ENCODE data around the gene DCAKD.

DCAKD gene

GRCh38 chr17:44997733-44998520 lies 53.5 kb downstream of the DCAKD start:
- DNase-seq (ENCODE audit: extremely low spot score), result no peak
- ChIA-PET POLR2A (no interaction called here), CTCF (no interaction called here)
- peak; percentile 44; the same call in 1 of the 2 replicates for TF ChIP-seq PKNOX1 (IDR thresholded peaks at IDR 0.05)
- TF ChIP-seq FOXK2 (IDR thresholded peaks at IDR 0.05), result no peak
- no peak for TF ChIP-seq ARNT (IDR thresholded peaks at IDR 0.05)

- TF ChIP-seq FOXA1 (IDR thresholded peaks at IDR 0.05) (no peak), BHLHE40 (IDR thresholded peaks at IDR 0.05; ENCODE audit: borderline replicate concordance) (no peak), SP1 (IDR thresholded peaks at IDR 0.05) (no peak), HDGF (IDR thresholded peaks at IDR 0.05; ENCODE audit: borderline replicate concordance) (no peak), CTBP1 (IDR thresholded peaks at IDR 0.05; ENCODE audit: borderline replicate concordance) (no peak)
- ChIA-PET POLR2A (interaction anchor here (0.6 kb wide), 1 partner anchor 16 kb away, joined by 3 read pairs; no protein-coding TSS in a partner anchor), CTCF (no interaction called here)
- DNase-seq (ENCODE audit: extremely low spot score), result no peak
Measured at GRCh38 chr17:44996304-44996703, 55.1 kb downstream of the DCAKD start.

- ChIA-PET CTCF (no interaction called here), POLR2A (no interaction called here)
- no peak for TF ChIP-seq FOXM1 (IDR thresholded peaks at IDR 0.05; ENCODE audit: borderline replicate concordance)
- TF ChIP-seq BHLHE40 (IDR thresholded peaks at IDR 0.05; ENCODE audit: borderline replicate concordance), result no peak
- TF ChIP-seq FOXA1 (IDR thresholded peaks at IDR 0.05), result no peak
- TF ChIP-seq SP1 (IDR thresholded peaks at IDR 0.05), result no peak
- TF ChIP-seq NFRKB (IDR thresholded peaks at IDR 0.05), result no peak
- TF ChIP-seq ELF4 (IDR thresholded peaks at IDR 0.05), result no peak
- no peak for TF ChIP-seq L3MBTL2 (conservative IDR thresholded peaks at IDR 0.05)
- TF ChIP-seq LEF1 (IDR thresholded peaks at IDR 0.05; ENCODE audit: borderline replicate concordance), result no peak
- TF ChIP-seq FOXK2 (IDR thresholded peaks at IDR 0.05), result no peak
- no peak for TF ChIP-seq ARNT (IDR thresholded peaks at IDR 0.05)
- TF ChIP-seq PKNOX1 (IDR thresholded peaks at IDR 0.05), result no peak
- no peak for TF ChIP-seq TARDBP (IDR thresholded peaks at IDR 0.05)
- no peak for DNase-seq (ENCODE audit: extremely low spot score)
Measured at GRCh38 chr17:44995436-44996001, 55.9 kb downstream of the DCAKD start.

DNA sequence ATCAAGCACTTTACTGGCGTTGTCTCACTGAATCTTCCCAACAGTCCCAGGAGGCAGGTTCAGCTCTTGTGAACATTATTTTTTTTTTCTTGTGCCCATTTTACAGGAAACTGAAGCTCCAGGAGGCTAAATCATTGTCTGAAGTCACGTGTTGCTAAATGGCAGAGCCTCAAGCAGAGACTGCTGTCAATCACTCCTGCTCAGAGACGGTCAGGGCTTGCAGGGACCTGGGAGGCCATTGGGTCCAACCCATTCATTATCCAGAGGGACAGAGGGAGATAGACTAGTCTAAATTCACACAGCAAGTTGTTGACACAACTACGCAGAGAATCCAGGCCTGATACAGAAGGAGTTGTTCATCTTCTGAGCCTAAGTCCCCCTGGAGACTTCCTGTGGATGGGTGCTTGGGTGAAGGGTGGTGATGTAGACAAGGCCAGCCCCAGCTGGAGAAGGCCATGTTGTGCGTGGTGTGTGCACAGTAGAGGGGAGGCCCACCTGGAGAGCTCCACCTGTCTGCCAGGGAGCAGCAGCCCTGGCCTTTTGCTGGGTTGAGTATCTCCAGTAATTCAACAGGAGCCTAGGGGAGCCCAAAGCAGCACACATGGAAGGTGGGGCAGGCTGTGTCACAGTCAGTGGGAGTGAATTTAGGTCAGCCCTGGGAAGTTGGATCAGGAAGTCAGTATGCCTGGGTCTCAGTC lies 59.0 kb downstream of the DCAKD start:
- ChIA-PET CTCF (no interaction called here), POLR2A (no interaction called here)
- TF ChIP-seq PKNOX1 (IDR thresholded peaks at IDR 0.05) (peak; percentile 29; the same call in 1 of the 2 replicates), L3MBTL2 (conservative IDR thresholded peaks at IDR 0.05) (no peak)
- DNase-seq (ENCODE audit: extremely low spot score), result no peak

- CTCF ChIA-PET, result interaction anchor here (0.5 to 2.3 kb wide), 5 partner anchors 11 to 145 kb away, joined by 3 to 7 read pairs (median 5); partner anchors contain the start of gene ACBD4
- POLR2A ChIA-PET, result interaction anchor here (0.8 kb wide), 2 partner anchors 44 to 80 kb away, joined by 3 read pairs; no protein-coding TSS in a partner anchor
- TF ChIP-seq ARNT (IDR thresholded peaks at IDR 0.05), result no peak
- no peak for TF ChIP-seq PKNOX1 (IDR thresholded peaks at IDR 0.05)
- no peak for DNase-seq (ENCODE audit: extremely low spot score)
Measured at GRCh38 chr17:44990994-44991393, 60.4 kb downstream of the DCAKD start.

GRCh38 chr17:44989552-44990138 lies 61.8 kb downstream of the DCAKD start:
- TF ChIP-seq FOXK2 (IDR thresholded peaks at IDR 0.05) (no peak), HDGF (IDR thresholded peaks at IDR 0.05; ENCODE audit: borderline replicate concordance) (no peak), SP1 (IDR thresholded peaks at IDR 0.05) (no peak), PKNOX1 (IDR thresholded peaks at IDR 0.05) (no peak), SUZ12 (IDR thresholded peaks at IDR 0.05) (no peak), ELF4 (IDR thresholded peaks at IDR 0.05) (no peak), FOXA1 (IDR thresholded peaks at IDR 0.05) (no peak), LEF1 (IDR thresholded peaks at IDR 0.05; ENCODE audit: borderline replicate concordance) (no peak), ZNF384 (IDR thresholded peaks at IDR 0.05) (no peak), NFRKB (IDR thresholded peaks at IDR 0.05) (no peak), FOXM1 (IDR thresholded peaks at IDR 0.05; ENCODE audit: borderline replicate concordance) (no peak), BHLHE40 (IDR thresholded peaks at IDR 0.05; ENCODE audit: borderline replicate concordance) (no peak)
- CTCF ChIA-PET, result interaction anchor here (2.3 kb wide), 1 partner anchor 69 kb away, joined by 6 read pairs; no protein-coding TSS in a partner anchor
- POLR2A ChIA-PET, result interaction anchor here (0.6 kb wide), 1 partner anchor 35 kb away, joined by 4 read pairs; no protein-coding TSS in a partner anchor
- DNase-seq (ENCODE audit: extremely low spot score), result no peak

All from HEK293T (cell line).